ENCODE results near the gene RFXAP.
A peak's percentile ranks its signal among the peaks of the same experiment; 100 is the strongest.

The RFXAP gene

GRCh38 chr13:36857253-36857652 is 38.2 kb downstream of the RFXAP start:
- CTCF ChIA-PET = interaction anchor here (0.6 to 1.3 kb wide), 3 partner anchors 15 to 1370 kb away, joined by 3 to 4 read pairs (median 3); no protein-coding TSS in a partner anchor
- POLR2A ChIA-PET (ENCODE audit: low non-redundant PET) = no interaction called here
- H3K27ac ChIP-seq = no peak overlapping the region
- no peak for TF ChIP-seq CTCF (conservative IDR thresholded peaks at IDR 0.05; ENCODE audit: low read depth)
- DNase-seq (ENCODE audit: low spot score) = no peak

GRCh38 chr13:36858290-36858689 is 39.3 kb downstream of the RFXAP start:
- H3K27ac ChIP-seq = no peak overlapping the region
- ChIA-PET CTCF (interaction anchor here (0.5 to 1.4 kb wide), 13 partner anchors 15 to 309 kb away, joined by 3 to 14 read pairs (median 3); no protein-coding TSS in a partner anchor), POLR2A (ENCODE audit: low non-redundant PET) (no interaction called here)
- peak; percentile 21 for DNase-seq (ENCODE audit: low spot score)
- peak; percentile 48 for TF ChIP-seq CTCF (conservative IDR thresholded peaks at IDR 0.05; ENCODE audit: low read depth)

- TF ChIP-seq CTCF (conservative IDR thresholded peaks at IDR 0.05; ENCODE audit: low read depth) = no peak
- CTCF ChIA-PET = interaction anchor here (0.6 to 1.4 kb wide), 3 partner anchors 121 to 322 kb away, joined by 3 to 14 read pairs (median 4); no protein-coding TSS in a partner anchor
- POLR2A ChIA-PET (ENCODE audit: low non-redundant PET) = no interaction called here
- H3K27ac ChIP-seq = no peak overlapping the region
- DNase-seq (ENCODE audit: low spot score) = no peak
Observed at GRCh38 chr13:36859259-36859658, 40.2 kb downstream of the RFXAP start.

GRCh38 chr13:36862002-36862685 is 43.1 kb downstream of the RFXAP start:
- ChIA-PET CTCF (no interaction called here), POLR2A (ENCODE audit: low non-redundant PET) (no interaction called here)
- TF ChIP-seq CTCF (conservative IDR thresholded peaks at IDR 0.05; ENCODE audit: low read depth) = no peak

GRCh38 chr13:36862722-36863121 is 43.7 kb downstream of the RFXAP start:
- CTCF ChIA-PET = no interaction called here
- H3K27ac ChIP-seq = no peak overlapping the region
- DNase-seq (ENCODE audit: low spot score) = no peak
- no peak for TF ChIP-seq CTCF (conservative IDR thresholded peaks at IDR 0.05; ENCODE audit: low read depth)
- POLR2A ChIA-PET (ENCODE audit: low non-redundant PET) = no interaction called here

More at GRCh38 chr13:36862002-36862685, 43.1 kb downstream of the RFXAP start:
- H3K27ac ChIP-seq = no peak overlapping the region
- no peak for DNase-seq (ENCODE audit: low spot score)

- no peak overlapping the region for H3K27ac ChIP-seq
- CTCF ChIA-PET = no interaction called here
- TF ChIP-seq CTCF (conservative IDR thresholded peaks at IDR 0.05; ENCODE audit: low read depth) = no peak
- POLR2A ChIA-PET (ENCODE audit: low non-redundant PET) = no interaction called here
- DNase-seq (ENCODE audit: low spot score) = no peak
Observed at GRCh38 chr13:36865265-36865664, 46.2 kb downstream of the RFXAP start.

Measured in RWPE1 (cell line).